ENCODE data around the gene ASS1.

ASS1 gene

GRCh38 chr9:130462685-130463540 is 18.2 kb downstream of the ASS1 start:
- Histone ChIP-seq H3K9me3 (ENCODE audit: control insufficient read depth, low read length) (no peaks in the 10 kb centered on the region), H3K36me3 (ENCODE audit: control insufficient read depth, insufficient read depth, low read length) (no peaks in the 10 kb centered on the region), H3K4me3 (ENCODE audit: insufficient read depth, low read depth, low read length, poor library complexity, severe bottlenecking) (no peak overlapping the region), H3K4me1 (ENCODE audit: control insufficient read depth, insufficient read depth, low read length, poor library complexity, severe bottlenecking) (no peaks in the 10 kb centered on the region), H3K27ac (ENCODE audit: insufficient read depth, low read length, poor library complexity, severe bottlenecking) (no peak overlapping the region), H3K27me3 (replicated peaks; ENCODE audit: control insufficient read depth, insufficient read depth, low read length, poor library complexity, severe bottlenecking) (peaks cover 24% of the 10 kb centered on the region)
- no peak for DNase-seq

- no peaks in the 10 kb centered on the region for H3K9me3 ChIP-seq (ENCODE audit: control insufficient read depth, low read length)
- no peak overlapping the region for H3K27ac ChIP-seq (ENCODE audit: insufficient read depth, low read length, poor library complexity, severe bottlenecking)
- H3K4me1 ChIP-seq (ENCODE audit: control insufficient read depth, insufficient read depth, low read length, poor library complexity, severe bottlenecking): no peaks in the 10 kb centered on the region
- H3K4me3 ChIP-seq (ENCODE audit: insufficient read depth, low read depth, low read length, poor library complexity, severe bottlenecking): no peak overlapping the region
- H3K27me3 ChIP-seq (replicated peaks; ENCODE audit: control insufficient read depth, insufficient read depth, low read length, poor library complexity, severe bottlenecking): peaks cover 27% of the 10 kb centered on the region
- no peak for DNase-seq
- H3K36me3 ChIP-seq (ENCODE audit: control insufficient read depth, insufficient read depth, low read length): no peaks in the 10 kb centered on the region
Measured at GRCh38 chr9:130463763-130464745, 19.3 kb downstream of the ASS1 start.

- H3K4me1 ChIP-seq (ENCODE audit: control insufficient read depth, insufficient read depth, low read length, poor library complexity, severe bottlenecking): no peaks in the 10 kb centered on the region
- DNase-seq: no peak
- H3K36me3 ChIP-seq (ENCODE audit: control insufficient read depth, insufficient read depth, low read length): no peaks in the 10 kb centered on the region
- no peak overlapping the region for H3K27ac ChIP-seq (ENCODE audit: insufficient read depth, low read length, poor library complexity, severe bottlenecking)
- H3K27me3 ChIP-seq (replicated peaks; ENCODE audit: control insufficient read depth, insufficient read depth, low read length, poor library complexity, severe bottlenecking): peaks cover 32% of the 10 kb centered on the region
- H3K9me3 ChIP-seq (ENCODE audit: control insufficient read depth, low read length): no peaks in the 10 kb centered on the region
- H3K4me3 ChIP-seq (ENCODE audit: insufficient read depth, low read depth, low read length, poor library complexity, severe bottlenecking): no peak overlapping the region
Measured at GRCh38 chr9:130465383-130466096, 20.8 kb downstream of the ASS1 start.

- peaks cover 34% of the 10 kb centered on the region for H3K27me3 ChIP-seq (replicated peaks; ENCODE audit: control insufficient read depth, insufficient read depth, low read length, poor library complexity, severe bottlenecking)
- no peaks in the 10 kb centered on the region for H3K4me1 ChIP-seq (ENCODE audit: control insufficient read depth, insufficient read depth, low read length, poor library complexity, severe bottlenecking)
- no peaks in the 10 kb centered on the region for H3K9me3 ChIP-seq (ENCODE audit: control insufficient read depth, low read length)
- H3K36me3 ChIP-seq (ENCODE audit: control insufficient read depth, insufficient read depth, low read length): no peaks in the 10 kb centered on the region
- DNase-seq: no peak
- H3K27ac ChIP-seq (ENCODE audit: insufficient read depth, low read length, poor library complexity, severe bottlenecking): no peak overlapping the region
- H3K4me3 ChIP-seq (ENCODE audit: insufficient read depth, low read depth, low read length, poor library complexity, severe bottlenecking): no peak overlapping the region
Measured at GRCh38 chr9:130466537-130467217, 21.9 kb downstream of the ASS1 start.

GRCh38 chr9:130467316-130467715 is 22.6 kb downstream of the ASS1 start:
- no peak overlapping the region for H3K4me3 ChIP-seq (ENCODE audit: insufficient read depth, low read depth, low read length, poor library complexity, severe bottlenecking)
- H3K27me3 ChIP-seq (replicated peaks; ENCODE audit: control insufficient read depth, insufficient read depth, low read length, poor library complexity, severe bottlenecking): peaks cover 34% of the 10 kb centered on the region
- H3K27ac ChIP-seq (ENCODE audit: insufficient read depth, low read length, poor library complexity, severe bottlenecking): no peak overlapping the region
- no peak for DNase-seq
- H3K36me3 ChIP-seq (ENCODE audit: control insufficient read depth, insufficient read depth, low read length): no peaks in the 10 kb centered on the region
- H3K4me1 ChIP-seq (ENCODE audit: control insufficient read depth, insufficient read depth, low read length, poor library complexity, severe bottlenecking): no peaks in the 10 kb centered on the region
- H3K9me3 ChIP-seq (ENCODE audit: control insufficient read depth, low read length): no peaks in the 10 kb centered on the region

- DNase-seq: no peak
- H3K27me3 ChIP-seq (replicated peaks; ENCODE audit: control insufficient read depth, insufficient read depth, low read length, poor library complexity, severe bottlenecking): peaks cover 34% of the 10 kb centered on the region
- H3K27ac ChIP-seq (ENCODE audit: insufficient read depth, low read length, poor library complexity, severe bottlenecking): no peak overlapping the region
- no peaks in the 10 kb centered on the region for H3K36me3 ChIP-seq (ENCODE audit: control insufficient read depth, insufficient read depth, low read length)
- no peak overlapping the region for H3K4me3 ChIP-seq (ENCODE audit: insufficient read depth, low read depth, low read length, poor library complexity, severe bottlenecking)
- no peaks in the 10 kb centered on the region for H3K4me1 ChIP-seq (ENCODE audit: control insufficient read depth, insufficient read depth, low read length, poor library complexity, severe bottlenecking)
- H3K9me3 ChIP-seq (ENCODE audit: control insufficient read depth, low read length): no peaks in the 10 kb centered on the region
Measured at GRCh38 chr9:130468566-130468965, 23.8 kb downstream of the ASS1 start.

- Histone ChIP-seq H3K4me3 (ENCODE audit: insufficient read depth, low read depth, low read length, poor library complexity, severe bottlenecking) (no peak overlapping the region), H3K27ac (ENCODE audit: insufficient read depth, low read length, poor library complexity, severe bottlenecking) (no peak overlapping the region), H3K27me3 (replicated peaks; ENCODE audit: control insufficient read depth, insufficient read depth, low read length, poor library complexity, severe bottlenecking) (peaks cover 34% of the 10 kb centered on the region), H3K4me1 (ENCODE audit: control insufficient read depth, insufficient read depth, low read length, poor library complexity, severe bottlenecking) (no peaks in the 10 kb centered on the region), H3K9me3 (ENCODE audit: control insufficient read depth, low read length) (no peaks in the 10 kb centered on the region), H3K36me3 (ENCODE audit: control insufficient read depth, insufficient read depth, low read length) (no peaks in the 10 kb centered on the region)
- no peak for DNase-seq
Measured at GRCh38 chr9:130470269-130470668, 25.5 kb downstream of the ASS1 start.

- Histone ChIP-seq H3K27me3 (replicated peaks; ENCODE audit: control insufficient read depth, insufficient read depth, low read length, poor library complexity, severe bottlenecking) (peaks cover 31% of the 10 kb centered on the region), H3K27ac (ENCODE audit: insufficient read depth, low read length, poor library complexity, severe bottlenecking) (no peak overlapping the region), H3K36me3 (ENCODE audit: control insufficient read depth, insufficient read depth, low read length) (no peaks in the 10 kb centered on the region), H3K4me3 (ENCODE audit: insufficient read depth, low read depth, low read length, poor library complexity, severe bottlenecking) (no peak overlapping the region), H3K9me3 (ENCODE audit: control insufficient read depth, low read length) (no peaks in the 10 kb centered on the region), H3K4me1 (ENCODE audit: control insufficient read depth, insufficient read depth, low read length, poor library complexity, severe bottlenecking) (no peaks in the 10 kb centered on the region)
- DNase-seq: no peak
Measured at GRCh38 chr9:130470950-130471349, 26.2 kb downstream of the ASS1 start.

GRCh38 chr9:130471411-130472183 is 26.8 kb downstream of the ASS1 start:
- Histone ChIP-seq H3K4me1 (ENCODE audit: control insufficient read depth, insufficient read depth, low read length, poor library complexity, severe bottlenecking) (no peaks in the 10 kb centered on the region), H3K27ac (ENCODE audit: insufficient read depth, low read length, poor library complexity, severe bottlenecking) (no peak overlapping the region), H3K27me3 (replicated peaks; ENCODE audit: control insufficient read depth, insufficient read depth, low read length, poor library complexity, severe bottlenecking) (peaks cover 25% of the 10 kb centered on the region), H3K9me3 (ENCODE audit: control insufficient read depth, low read length) (no peaks in the 10 kb centered on the region), H3K36me3 (ENCODE audit: control insufficient read depth, insufficient read depth, low read length) (no peaks in the 10 kb centered on the region), H3K4me3 (ENCODE audit: insufficient read depth, low read depth, low read length, poor library complexity, severe bottlenecking) (no peak overlapping the region)
- DNase-seq: no peak
